Epithelial cell of esophagus (primary cell): Measurements from ENCODE around the gene NR5A2.

Experiments used
- DNase-seq: peaks from one replicate; pipeline ENCODE4 v3.0.0; 2010; ENCODE audit warnings: low read depth
- H3K4me3 ChIP-seq: 2 replicates; pipeline ENCODE4 v1.5.1; 2011; ENCODE audit warnings: mild to moderate bottlenecking, low read length, control low read depth
- CTCF ChIP-seq: IDR thresholded peaks from 2 replicates; pipeline ENCODE4 v1.5.1; 2011; ENCODE audit warnings: low read depth, mild to moderate bottlenecking, low read length, control low read depth, inconsistent platforms; ENCODE audit not compliant: insufficient read depth; ENCODE audit errors: missing control alignments

Gene NR5A2

DNA sequence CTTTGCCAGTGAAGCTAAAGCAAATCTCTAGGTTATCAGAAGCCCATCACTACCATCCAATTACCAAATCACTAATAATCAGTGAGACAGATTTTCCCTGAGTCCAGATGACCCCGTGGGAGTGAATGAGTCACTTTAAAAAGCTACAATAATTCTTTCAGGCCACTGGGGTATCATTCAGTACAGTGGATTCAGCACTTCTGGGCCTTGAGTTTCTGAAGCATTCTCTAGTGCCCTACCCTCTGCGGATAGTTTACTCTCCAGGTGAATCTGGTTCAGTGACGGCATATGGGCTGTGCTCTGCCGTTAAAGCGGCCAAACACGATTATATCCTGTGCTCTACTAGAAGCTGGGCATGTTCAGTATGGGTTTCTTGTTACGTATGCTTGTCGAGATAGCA is 26.1 kb downstream of the NR5A2 start:
- TF ChIP-seq CTCF = no peak
- H3K4me3 ChIP-seq = no peak overlapping the region
- DNase-seq = no peak

- no peak for DNase-seq
Observed at GRCh38 chr1:200058341-200058740, 30.8 kb downstream of the NR5A2 start.

GRCh38 chr1:200062143-200062542 is 34.6 kb downstream of the NR5A2 start:
- H3K4me3 ChIP-seq = no peak overlapping the region
- no peak for TF ChIP-seq CTCF
- no peak for DNase-seq

More at GRCh38 chr1:200058341-200058740, 30.8 kb downstream of the NR5A2 start:
- H3K4me3 ChIP-seq = no peak overlapping the region
- TF ChIP-seq CTCF = no peak

DNA sequence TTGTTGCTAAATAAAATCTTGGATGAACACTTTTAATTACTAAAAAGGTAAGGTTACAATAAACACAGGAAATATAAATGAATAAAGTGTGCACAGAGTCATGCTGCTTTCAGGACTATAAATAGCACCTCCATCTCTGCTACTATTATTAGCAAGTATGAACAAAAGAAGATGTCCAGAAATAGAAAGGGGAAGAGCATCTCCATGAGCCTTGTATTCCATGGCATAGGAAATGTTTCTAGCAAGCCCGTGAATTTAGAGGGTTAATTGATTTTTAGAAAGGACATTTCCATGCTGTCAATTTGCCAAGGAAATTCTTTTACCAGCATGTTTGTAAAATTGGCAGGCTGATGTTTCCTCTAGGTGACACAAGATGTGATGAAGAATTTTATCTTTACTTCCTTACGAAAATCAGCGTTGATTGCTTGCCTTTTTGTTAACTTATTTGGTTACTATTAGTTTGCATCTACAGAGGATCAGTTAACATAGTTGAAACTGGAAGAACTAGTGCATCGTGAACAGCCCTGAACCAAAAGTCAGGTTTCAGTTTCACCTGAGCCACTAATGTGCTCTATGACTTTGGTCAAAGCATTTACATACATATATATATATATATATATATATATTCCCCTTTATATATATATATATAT is 45.3 kb downstream of the NR5A2 start:
- DNase-seq = no peak
- no peak for TF ChIP-seq CTCF
- no peak overlapping the region for H3K4me3 ChIP-seq

GRCh38 chr1:200073286-200073637 is 45.8 kb downstream of the NR5A2 start:
- no peak for DNase-seq
- TF ChIP-seq CTCF = no peak
- H3K4me3 ChIP-seq = no peak overlapping the region

- no peak overlapping the region for H3K4me3 ChIP-seq
- no peak for TF ChIP-seq CTCF
- no peak for DNase-seq
Observed at GRCh38 chr1:200075522-200075921, 48.0 kb downstream of the NR5A2 start.

GRCh38 chr1:200075938-200076546 is 48.5 kb downstream of the NR5A2 start:
- DNase-seq = peak; percentile 71
- no peak for TF ChIP-seq CTCF
- H3K4me3 ChIP-seq = no peak overlapping the region
